ENCODE data around the gene FAM81A.

FAM81A gene

GRCh38 chr15:59537403-59537802 lies 99.4 kb downstream of the FAM81A start:
- no peak for DNase-seq
- no peak for ATAC-seq
- Mint-ChIP-seq H3K27me3 (peaks cover 12% of the 10 kb centered on the region), H3K9me3 (no peaks in the 10 kb centered on the region), H3K4me1 (peaks cover 13% of the 10 kb centered on the region), H3K27ac (no peak overlapping the region), H3K4me3 (no peak overlapping the region)

DNA sequence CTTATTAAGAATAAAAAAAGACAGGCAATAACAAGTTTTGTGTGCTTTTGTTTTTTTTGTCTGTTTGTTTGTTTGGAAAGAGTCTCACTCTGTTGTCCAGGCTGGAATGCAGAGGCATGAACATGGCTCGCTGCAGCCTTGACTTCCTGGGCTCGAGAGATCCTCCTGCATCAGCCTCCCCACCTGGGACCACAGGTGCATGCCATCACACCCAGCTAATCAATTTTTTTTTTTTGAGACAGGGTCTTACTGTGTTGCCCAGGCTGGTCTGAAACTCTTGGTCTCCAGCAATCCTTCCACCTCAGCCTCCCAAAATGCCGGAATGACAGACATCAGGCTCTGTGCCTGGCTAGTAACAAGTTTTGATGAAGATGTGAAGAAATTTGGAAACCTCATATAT lies 100.5 kb downstream of the FAM81A start:
- H3K27ac Mint-ChIP-seq, result no peak overlapping the region
- peaks cover 18% of the 10 kb centered on the region for H3K27me3 Mint-ChIP-seq
- DNase-seq, result no peak
- no peak overlapping the region for H3K4me3 Mint-ChIP-seq
- H3K4me1 Mint-ChIP-seq, result peaks cover 12% of the 10 kb centered on the region
- ATAC-seq, result no peak
- no peaks in the 10 kb centered on the region for H3K9me3 Mint-ChIP-seq

DNA sequence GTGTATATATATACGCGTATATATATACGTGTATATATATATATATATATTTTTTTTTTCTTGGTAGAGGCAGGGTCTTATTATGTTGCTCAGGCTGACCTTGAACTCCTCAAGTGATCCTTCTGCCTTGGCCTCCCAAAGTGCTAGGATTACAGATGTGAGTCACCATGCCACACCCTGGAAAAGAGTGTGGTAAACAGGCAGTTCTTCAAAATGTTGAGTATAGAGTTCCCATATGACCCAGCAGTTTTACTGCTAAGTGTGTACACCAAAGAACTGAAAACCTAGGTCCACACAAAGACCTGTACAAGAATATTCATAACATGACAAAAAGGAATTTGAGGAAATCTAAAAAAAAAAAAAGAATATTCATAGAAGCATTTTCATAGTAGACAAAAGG lies 101.8 kb downstream of the FAM81A start:
- Mint-ChIP-seq H3K4me3 (no peak overlapping the region), H3K9me3 (no peaks in the 10 kb centered on the region), H3K27me3 (peaks cover 12% of the 10 kb centered on the region), H3K4me1 (peaks cover 23% of the 10 kb centered on the region), H3K27ac (no peak overlapping the region)
- no peak for ATAC-seq
- no peak for DNase-seq

- Mint-ChIP-seq H3K27me3 (peaks cover 6% of the 10 kb centered on the region), H3K27ac (no peak overlapping the region), H3K4me3 (no peak overlapping the region), H3K9me3 (no peaks in the 10 kb centered on the region), H3K4me1 (peaks cover 23% of the 10 kb centered on the region)
- no peak for DNase-seq
- ATAC-seq, result no peak
These were observed 102.7 kb downstream of the FAM81A start for GRCh38 chr15:59540654-59541053.

DNA sequence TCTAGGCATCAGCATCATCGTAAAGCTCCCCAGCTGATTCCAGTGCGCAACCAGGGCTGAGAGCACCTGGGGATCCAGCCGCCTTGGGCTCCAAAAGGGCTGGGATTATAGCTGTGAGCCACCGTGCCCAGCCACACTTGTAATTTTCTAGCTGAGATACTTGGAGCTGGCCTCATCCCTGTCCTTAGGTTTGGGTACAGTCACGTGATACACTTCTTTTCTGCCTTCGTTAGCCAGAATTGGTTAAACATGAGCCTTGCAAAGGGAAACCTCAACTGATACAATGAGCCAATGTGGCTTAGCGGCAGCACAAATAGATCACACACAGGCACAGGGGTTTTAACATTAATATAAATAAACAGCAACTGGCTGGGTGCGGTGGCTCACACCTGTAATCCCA lies 103.8 kb downstream of the FAM81A start:
- Mint-ChIP-seq H3K27me3 (peaks cover 6% of the 10 kb centered on the region), H3K4me1 (peaks cover 18% of the 10 kb centered on the region), H3K4me3 (no peak overlapping the region), H3K27ac (no peak overlapping the region), H3K9me3 (no peaks in the 10 kb centered on the region)
- ATAC-seq, result no peak
- DNase-seq, result no peak

DNA sequence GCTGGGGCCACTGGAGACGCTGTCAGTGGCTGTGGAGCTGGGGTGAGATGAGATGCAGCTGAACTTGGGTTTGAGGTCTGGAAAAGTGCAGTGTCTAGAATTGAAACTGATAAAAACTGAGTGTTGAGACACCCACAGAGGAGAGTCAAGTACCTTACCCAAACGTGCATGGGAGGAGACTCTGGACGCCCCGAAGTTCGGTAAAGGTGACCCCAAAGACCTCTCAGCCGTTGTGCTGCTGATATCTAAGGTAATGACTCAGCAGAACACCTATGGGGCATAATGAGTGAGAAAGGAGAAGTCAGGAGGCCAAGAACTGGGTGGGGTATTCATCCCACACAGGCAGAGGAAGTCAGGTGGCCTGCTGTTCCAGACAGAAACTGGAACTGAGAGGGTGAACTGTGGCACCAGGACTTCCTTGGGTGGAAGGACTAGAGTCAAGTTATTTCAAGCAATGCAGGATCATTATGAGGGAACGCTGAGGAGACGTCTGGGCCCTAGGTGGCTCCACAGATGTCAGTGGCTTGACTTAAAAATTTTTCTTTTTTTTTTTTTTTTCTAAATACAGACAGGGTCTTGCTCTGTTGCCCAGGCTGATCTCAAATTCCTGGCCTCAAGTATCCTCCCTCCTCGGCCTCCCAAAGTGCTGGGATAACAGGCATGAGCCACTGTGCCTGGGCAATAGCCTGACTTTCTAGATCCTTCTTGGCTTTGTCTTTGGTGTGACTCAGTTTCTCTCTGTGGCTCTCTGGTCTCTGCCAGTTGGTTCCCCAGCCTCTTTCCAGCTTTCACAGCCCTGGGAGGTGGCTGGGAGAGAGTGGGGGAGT lies 105.9 kb downstream of the FAM81A start:
- DNase-seq (peak; percentile 3 to 15), ATAC-seq (peak; percentile 74)
- Mint-ChIP-seq H3K4me3 (peak overlapping the region; percentile 30 to 66), H3K9me3 (no peaks in the 10 kb centered on the region), H3K27me3 (peaks cover 17% of the 10 kb centered on the region), H3K27ac (peak overlapping the region; percentile 38 to 56), H3K4me1 (peaks cover 18% of the 10 kb centered on the region)

DNA sequence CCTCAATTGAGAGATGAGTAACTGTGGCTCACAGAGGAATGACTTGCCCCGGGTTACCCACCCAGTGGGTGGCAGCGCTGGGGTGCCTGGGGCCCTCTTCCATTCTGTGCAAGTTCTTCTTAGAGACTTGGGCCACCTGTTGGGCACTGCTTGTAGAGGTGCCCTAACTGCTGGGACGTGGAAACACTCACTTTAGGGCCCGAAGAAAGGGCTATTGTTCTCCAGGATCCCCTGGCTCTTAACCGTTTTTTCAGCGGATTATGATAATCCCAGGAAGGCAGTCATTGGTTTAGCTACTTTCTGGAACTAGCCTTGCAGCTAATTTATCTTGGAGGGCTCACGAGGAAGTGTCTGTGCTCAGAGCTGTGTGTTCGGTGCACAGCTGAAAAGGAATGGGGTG lies 107.6 kb downstream of the FAM81A start:
- Mint-ChIP-seq H3K27ac (no peak overlapping the region), H3K4me3 (no peak overlapping the region)

DNA sequence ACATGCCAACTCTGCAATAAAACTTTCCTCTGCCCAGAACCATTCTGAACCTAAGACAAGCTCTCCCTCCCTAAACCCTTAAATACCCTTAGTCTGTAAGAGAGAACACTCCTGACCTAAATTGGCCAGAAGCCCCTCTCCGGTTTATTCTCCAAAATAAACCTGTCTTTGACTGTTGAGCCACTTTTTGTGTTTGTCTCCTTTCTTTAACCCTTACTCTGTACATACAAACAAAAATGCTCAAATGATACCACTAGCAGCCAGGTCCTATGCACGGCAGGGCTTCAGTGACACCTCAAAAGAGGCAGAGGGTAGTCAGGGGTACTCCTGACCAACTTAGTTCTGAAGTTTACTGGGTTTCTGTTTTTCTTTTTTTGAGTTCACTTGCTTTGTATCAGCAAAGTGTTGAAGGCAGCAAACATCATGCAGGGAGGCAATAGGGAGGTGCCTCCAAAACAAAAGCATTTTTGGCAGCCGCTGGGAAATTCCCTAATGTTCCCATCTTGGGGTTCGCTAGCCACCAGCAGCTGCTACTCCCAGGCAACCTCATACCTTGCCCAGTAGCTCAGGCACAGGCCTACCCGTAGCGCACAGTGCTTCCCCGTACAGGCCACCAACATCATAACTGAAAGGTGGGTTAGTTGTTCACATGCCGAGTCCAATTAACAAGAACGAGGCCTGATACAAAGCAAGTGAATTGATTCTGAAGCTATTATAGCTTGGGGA lies 110.7 kb downstream of the FAM81A start:
- no peak overlapping the region for H3K4me3 Mint-ChIP-seq
- H3K9me3 Mint-ChIP-seq, result no peaks in the 10 kb centered on the region
- DNase-seq (no peak), ATAC-seq (no peak)
- peaks cover 9% of the 10 kb centered on the region for H3K4me1 Mint-ChIP-seq
- peaks cover 11% of the 10 kb centered on the region for H3K27me3 Mint-ChIP-seq
- H3K27ac Mint-ChIP-seq, result no peak overlapping the region

More for the DNA sequence above, 107.6 kb downstream of the FAM81A start:
- DNase-seq (no peak), ATAC-seq (no peak)
- H3K9me3 Mint-ChIP-seq, result no peaks in the 10 kb centered on the region
- H3K4me1 Mint-ChIP-seq, result peaks cover 18% of the 10 kb centered on the region
- H3K27me3 Mint-ChIP-seq, result peaks cover 17% of the 10 kb centered on the region

DNA sequence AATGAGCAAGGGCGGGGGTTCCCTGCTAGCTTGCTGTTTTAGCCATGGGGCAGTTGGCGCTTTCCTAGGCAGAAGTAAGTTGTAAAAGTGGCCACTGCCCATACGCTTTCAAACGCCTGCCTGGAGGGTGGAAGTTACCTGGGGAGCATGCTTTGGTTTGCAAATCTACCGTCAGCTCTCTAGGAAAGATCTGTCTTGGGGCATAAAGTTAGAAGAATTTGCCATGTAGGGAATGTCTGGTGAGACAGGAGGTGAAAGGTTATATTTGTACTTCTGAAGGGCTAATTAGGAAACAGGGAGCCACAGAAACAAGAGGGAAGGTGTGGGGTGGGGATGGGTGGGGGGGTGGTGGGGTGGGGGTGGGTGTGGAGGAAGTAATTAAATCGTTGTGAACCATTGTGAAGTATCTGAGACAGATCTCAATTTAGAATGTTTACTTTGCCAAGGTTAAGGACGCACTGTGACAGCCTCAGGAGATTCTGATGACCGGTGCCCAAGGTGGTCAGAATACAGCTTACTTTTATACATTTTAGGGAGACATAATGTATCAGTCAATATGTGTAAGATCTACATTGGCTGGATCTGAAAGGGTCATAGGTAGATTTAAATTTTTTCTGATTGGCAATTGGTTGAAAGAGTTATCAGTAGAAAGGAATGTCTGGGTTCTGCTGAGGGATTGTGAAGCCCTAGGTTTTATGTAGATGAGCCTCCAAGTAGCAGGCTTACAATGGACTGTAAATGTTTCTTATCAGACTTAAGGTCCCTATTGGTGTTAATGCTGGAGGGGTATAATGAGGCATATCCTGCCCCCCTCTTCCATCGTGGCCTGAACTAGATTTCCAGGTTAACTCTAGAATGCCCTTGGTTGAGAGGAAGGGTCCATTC lies 111.6 kb downstream of the FAM81A start:
- peaks cover 11% of the 10 kb centered on the region for H3K27me3 Mint-ChIP-seq
- ATAC-seq, result no peak
- no peak for DNase-seq
- no peak overlapping the region for H3K4me3 Mint-ChIP-seq
- H3K27ac Mint-ChIP-seq, result no peak overlapping the region
- peaks cover under 1% of the 10 kb centered on the region for H3K4me1 Mint-ChIP-seq
- no peaks in the 10 kb centered on the region for H3K9me3 Mint-ChIP-seq

GRCh38 chr15:59550530-59550929 lies 112.5 kb downstream of the FAM81A start:
- Mint-ChIP-seq H3K9me3 (no peaks in the 10 kb centered on the region), H3K27ac (no peak overlapping the region), H3K27me3 (peaks cover 11% of the 10 kb centered on the region), H3K4me1 (no peaks in the 10 kb centered on the region), H3K4me3 (no peak overlapping the region)
- no peak for ATAC-seq
- DNase-seq, result no peak

DNA sequence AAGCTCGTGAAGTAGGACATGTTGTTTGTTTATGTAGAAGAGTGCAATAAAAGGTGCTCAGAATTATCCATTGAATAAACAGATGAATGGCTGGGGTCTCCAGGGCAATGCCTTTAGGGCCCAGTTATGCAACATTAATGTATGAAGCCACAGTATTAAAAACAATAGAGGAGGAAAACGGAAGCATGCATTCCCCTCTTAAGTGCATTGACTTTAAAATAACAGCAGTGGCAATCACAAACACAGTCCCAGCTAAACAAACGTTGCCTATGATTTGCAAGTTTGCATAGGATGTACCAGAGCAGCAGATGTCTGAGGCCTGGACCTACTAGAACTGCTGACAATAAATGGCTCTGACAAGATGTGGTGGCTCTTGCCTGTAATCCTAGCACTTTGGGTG lies 113.0 kb downstream of the FAM81A start:
- no peak overlapping the region for H3K4me3 Mint-ChIP-seq
- no peak overlapping the region for H3K27ac Mint-ChIP-seq
- DNase-seq (no peak), ATAC-seq (no peak)
- H3K27me3 Mint-ChIP-seq, result peaks cover 11% of the 10 kb centered on the region
- H3K9me3 Mint-ChIP-seq, result no peaks in the 10 kb centered on the region
- H3K4me1 Mint-ChIP-seq, result no peaks in the 10 kb centered on the region

- H3K9me3 Mint-ChIP-seq, result no peaks in the 10 kb centered on the region
- H3K27ac Mint-ChIP-seq, result no peak overlapping the region
- no peak overlapping the region for H3K4me3 Mint-ChIP-seq
- no peak for DNase-seq
- H3K27me3 Mint-ChIP-seq, result no peaks in the 10 kb centered on the region
- no peaks in the 10 kb centered on the region for H3K4me1 Mint-ChIP-seq
- ATAC-seq, result no peak
These were observed 116.1 kb downstream of the FAM81A start for GRCh38 chr15:59553879-59554735.

DNA sequence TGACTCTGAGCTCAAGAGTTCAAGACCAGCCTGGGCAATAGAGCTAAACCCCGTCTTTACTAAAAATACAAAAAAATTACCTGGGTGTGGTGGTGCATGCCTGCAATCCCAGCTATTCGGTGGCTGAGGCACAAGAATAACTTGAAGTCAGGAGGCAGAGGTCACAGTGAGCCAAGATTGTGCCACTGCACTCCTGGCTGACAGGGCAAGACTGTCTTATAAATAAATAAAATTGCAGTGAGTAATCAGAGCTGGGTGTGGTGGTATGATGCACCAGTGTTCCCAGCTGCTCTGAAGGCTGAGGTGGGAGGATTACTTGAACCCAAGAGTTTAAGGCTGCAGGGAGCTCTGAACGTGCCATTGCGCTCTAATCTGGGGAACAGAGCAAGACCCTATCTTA lies 117.7 kb downstream of the FAM81A start:
- ATAC-seq, result no peak

DNA sequence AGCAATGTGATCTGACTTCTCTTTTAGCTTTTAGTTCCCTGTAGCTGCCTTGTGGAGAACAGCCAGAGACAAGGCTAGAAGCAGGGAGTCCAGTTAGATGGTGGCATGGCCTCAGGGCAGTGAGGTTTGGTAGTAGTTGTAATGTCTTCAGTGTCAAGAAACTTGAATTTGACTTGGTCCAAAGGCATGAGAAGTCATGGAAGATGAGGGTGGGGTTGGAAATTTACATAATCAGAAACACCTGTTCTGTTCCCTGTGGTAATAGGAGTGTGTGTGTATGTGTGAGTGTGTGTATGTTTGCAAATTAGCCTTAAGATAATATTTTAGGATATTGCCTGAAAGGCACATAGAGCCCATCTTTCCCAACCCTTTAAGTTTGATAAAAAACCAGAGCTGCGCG lies 118.4 kb downstream of the FAM81A start:
- H3K27me3 Mint-ChIP-seq, result no peaks in the 10 kb centered on the region
- H3K4me3 Mint-ChIP-seq, result no peak overlapping the region
- H3K9me3 Mint-ChIP-seq, result no peaks in the 10 kb centered on the region
- H3K4me1 Mint-ChIP-seq, result no peaks in the 10 kb centered on the region
- ATAC-seq, result no peak
- DNase-seq, result no peak
- H3K27ac Mint-ChIP-seq, result peak overlapping the region in 1 of 2 donors; percentile 1

More for the DNA sequence above, 117.7 kb downstream of the FAM81A start:
- H3K27ac Mint-ChIP-seq, result peak overlapping the region in 1 of 2 donors; percentile 31
- H3K4me3 Mint-ChIP-seq, result no peak overlapping the region
- DNase-seq, result no peak
- no peaks in the 10 kb centered on the region for H3K27me3 Mint-ChIP-seq
- H3K4me1 Mint-ChIP-seq, result no peaks in the 10 kb centered on the region
- no peaks in the 10 kb centered on the region for H3K9me3 Mint-ChIP-seq

DNA sequence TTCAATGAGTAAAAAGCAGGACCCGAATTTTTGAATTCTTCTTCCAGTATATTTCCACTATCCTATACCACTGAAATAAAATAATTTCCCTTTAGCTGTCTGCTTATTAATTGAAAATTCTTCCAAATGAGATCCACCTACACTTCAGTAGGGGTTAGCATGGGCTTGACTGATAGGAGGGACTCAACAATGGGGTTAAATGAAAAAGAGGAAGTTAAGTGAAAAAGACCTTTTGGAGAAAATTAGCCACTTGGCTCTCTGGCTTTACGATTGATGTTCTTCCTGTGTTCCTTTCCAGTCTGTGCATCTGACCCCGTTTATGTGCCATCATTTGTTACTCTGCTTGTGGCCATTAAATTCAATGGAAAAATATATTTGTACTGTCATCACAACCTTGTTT lies 119.6 kb downstream of the FAM81A start:
- H3K4me1 Mint-ChIP-seq, result no peaks in the 10 kb centered on the region
- H3K9me3 Mint-ChIP-seq, result no peaks in the 10 kb centered on the region
- no peak overlapping the region for H3K4me3 Mint-ChIP-seq
- ATAC-seq (no peak), DNase-seq (no peak)
- no peaks in the 10 kb centered on the region for H3K27me3 Mint-ChIP-seq
- no peak overlapping the region for H3K27ac Mint-ChIP-seq
